Measurements from ENCODE around the gene TTC7B.

GRCh38 chr14:90750191-90750590, 66.0 kb downstream of the TTC7B start:
- TF ChIP-seq, protein P1, sequence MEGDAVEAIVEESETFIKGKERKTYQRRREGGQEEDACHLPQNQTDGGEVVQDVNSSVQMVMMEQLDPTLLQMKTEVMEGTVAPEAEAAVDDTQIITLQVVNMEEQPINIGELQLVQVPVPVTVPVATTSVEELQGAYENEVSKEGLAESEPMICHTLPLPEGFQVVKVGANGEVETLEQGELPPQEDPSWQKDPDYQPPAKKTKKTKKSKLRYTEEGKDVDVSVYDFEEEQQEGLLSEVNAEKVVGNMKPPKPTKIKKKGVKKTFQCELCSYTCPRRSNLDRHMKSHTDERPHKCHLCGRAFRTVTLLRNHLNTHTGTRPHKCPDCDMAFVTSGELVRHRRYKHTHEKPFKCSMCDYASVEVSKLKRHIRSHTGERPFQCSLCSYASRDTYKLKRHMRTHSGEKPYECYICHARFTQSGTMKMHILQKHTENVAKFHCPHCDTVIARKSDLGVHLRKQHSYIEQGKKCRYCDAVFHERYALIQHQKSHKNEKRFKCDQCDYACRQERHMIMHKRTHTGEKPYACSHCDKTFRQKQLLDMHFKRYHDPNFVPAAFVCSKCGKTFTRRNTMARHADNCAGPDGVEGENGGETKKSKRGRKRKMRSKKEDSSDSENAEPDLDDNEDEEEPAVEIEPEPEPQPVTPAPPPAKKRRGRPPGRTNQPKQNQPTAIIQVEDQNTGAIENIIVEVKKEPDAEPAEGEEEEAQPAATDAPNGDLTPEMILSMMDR (IDR thresholded peaks at IDR 0.05; ENCODE audit: insufficient read depth, low read length, poor library complexity, severe bottlenecking), result no peak
- no peak for TF ChIP-seq EZH2phosphoT487 (conservative IDR thresholded peaks at IDR 0.05; ENCODE audit: low read length)

All from SU-DHL-6 (cell line).